Activated effector memory CD4-positive, alpha-beta T cell treated with Interleukin-2 at 50 U/mL for 16 hours (primary cell): Measurements from ENCODE around the gene SDR42E2.
"Not testable (repeated sequence)": the region's sequence is repeated elsewhere in the genome, so short reads cannot be mapped to it uniquely, and the experiment has no call there.

ENCODE experiments used
- DNase-seq: peaks from one replicate; pipeline ENCODE4 v3.0.0-alpha.2; 2020

Gene SDR42E2

DNA sequence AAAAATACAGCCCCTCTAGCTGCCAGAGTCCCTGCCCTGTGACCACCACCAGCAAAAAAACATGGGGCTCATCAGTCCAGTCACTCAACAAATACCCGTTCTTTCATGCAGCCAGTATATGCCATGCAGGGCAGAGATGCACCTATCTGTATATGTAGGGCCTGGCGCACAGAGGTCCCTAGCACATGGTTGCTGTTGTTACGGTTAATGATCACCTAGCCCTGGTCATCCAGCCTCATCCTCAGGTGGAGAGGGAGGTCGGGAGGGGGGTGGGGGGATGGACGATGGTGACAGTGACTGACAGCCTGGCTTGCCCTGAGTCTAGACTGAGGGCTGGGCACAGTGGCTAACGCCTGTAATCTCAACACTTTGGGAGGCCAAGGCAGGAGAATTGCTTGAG lies 1.5 kb downstream of the SDR42E2 start:
- DNase-seq, result no peak

DNA sequence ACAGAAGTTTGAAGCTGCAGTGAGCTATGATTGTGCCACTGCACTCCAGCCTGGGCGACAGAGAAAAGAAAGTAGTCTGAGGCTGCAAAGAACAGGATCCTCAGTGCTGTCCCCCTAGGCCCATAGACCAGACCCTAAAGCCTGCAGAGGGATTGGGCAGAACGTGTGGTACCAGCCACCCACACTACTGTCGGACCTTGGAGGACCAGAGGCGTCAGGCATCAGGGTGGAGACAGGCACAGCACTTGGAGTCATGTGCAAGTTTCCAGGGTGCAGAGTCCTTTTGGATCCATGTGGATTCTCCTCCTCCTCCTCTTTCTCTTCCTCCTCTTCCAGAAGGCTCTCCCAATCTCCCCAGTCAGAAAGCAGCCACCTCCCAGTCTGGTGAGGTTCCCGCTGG lies 2.2 kb downstream of the SDR42E2 start:
- no peak for DNase-seq

DNA sequence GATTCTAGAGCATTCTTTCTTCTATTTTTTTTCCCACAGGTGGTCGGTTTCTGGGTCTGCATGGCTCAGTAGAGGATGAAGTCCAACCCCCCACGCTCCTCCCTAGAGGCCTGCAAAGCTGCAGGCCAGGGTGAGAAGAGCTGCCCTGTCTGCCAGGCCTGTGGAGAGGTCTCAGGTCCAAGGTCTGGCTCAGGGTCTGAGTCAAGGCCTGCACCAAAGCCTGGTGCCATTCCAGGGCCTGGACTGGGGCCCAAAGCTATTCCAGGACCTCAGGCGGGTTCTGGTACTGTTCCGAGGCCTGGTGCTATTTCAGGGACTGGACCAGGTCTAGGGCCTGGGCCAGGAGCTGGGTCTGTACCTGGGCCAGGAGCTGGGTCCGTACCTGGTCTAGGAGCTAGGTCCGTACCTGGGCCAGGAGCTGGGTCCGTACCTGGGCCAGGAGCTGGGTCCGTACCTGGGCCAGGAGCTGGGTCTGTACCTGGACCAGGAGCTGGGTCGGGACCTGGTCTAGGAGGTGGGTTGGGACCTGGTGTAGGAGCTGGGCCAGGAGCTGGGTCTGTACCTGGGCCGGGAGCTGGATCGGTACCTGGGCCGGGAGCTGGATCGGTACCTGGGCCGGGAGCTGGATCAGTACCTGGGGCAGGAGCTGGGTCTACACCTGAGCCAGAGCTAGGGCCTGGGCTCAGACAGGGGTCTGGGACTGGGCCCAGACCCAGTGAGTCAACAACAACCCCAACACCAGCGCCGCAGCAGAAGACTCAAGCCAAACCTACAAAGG lies 3.4 kb downstream of the SDR42E2 start:
- no peak for DNase-seq

DNA sequence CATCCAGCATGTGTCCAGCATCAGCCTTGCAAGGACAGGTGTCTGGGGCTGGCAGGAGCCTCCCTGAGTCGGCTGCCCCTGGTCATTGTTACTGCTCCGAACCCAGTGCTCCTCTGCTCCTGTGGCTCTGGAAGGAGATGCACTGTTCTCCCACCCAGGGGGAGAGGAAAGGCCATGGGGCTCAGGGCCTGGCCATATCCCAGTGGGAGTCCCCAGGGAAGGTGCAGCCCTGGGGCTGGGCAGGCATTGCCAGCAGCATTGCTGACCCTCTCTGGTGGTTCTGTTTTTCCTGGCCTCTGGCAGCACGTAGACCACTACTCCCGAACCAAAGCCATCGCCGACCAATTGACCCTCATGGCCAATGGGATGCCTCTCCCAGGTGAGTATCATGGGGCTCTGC lies 9.6 kb downstream of the SDR42E2 start:
- no peak for DNase-seq

DNA sequence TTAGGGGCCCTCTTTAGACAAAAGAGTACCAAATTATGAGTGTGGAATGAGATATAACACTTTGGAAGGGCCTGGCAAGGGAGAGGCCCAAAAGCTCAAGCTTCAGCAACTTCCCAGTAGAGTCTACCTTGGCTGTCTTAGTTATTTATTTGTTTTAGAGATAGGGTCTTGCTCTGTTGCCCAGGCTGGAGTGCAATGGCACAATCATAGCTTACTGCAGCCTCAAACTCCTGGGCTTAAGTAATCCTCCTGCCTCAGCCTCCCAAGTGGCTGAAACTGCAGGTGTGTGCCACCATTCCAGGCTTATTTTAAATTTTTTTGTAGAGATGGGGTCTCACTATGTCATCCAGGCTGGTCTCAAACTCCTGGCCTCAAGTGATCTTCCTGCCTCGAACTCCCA lies 10.3 kb downstream of the SDR42E2 start:
- not testable (repeated sequence) for DNase-seq

DNA sequence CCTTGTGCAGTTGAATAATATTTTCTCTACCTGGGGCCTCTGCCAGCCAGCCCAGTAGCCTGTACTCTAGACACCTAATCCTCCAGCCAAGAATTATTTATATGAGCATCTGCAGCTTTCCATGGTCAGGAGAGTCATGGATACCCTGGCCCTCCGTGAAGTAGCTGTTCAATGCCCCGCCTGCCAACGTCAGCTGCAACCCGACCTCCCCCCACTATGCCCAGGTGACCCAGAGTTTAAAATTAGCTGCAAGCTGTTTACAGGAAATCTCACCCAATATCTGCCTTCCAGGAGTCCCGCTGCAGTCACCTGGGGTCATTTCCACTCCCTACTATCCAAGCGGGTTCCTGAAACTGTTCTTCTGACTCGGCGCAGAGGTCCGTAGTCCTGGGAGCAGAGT lies 12.3 kb downstream of the SDR42E2 start:
- DNase-seq, result no peak

DNA sequence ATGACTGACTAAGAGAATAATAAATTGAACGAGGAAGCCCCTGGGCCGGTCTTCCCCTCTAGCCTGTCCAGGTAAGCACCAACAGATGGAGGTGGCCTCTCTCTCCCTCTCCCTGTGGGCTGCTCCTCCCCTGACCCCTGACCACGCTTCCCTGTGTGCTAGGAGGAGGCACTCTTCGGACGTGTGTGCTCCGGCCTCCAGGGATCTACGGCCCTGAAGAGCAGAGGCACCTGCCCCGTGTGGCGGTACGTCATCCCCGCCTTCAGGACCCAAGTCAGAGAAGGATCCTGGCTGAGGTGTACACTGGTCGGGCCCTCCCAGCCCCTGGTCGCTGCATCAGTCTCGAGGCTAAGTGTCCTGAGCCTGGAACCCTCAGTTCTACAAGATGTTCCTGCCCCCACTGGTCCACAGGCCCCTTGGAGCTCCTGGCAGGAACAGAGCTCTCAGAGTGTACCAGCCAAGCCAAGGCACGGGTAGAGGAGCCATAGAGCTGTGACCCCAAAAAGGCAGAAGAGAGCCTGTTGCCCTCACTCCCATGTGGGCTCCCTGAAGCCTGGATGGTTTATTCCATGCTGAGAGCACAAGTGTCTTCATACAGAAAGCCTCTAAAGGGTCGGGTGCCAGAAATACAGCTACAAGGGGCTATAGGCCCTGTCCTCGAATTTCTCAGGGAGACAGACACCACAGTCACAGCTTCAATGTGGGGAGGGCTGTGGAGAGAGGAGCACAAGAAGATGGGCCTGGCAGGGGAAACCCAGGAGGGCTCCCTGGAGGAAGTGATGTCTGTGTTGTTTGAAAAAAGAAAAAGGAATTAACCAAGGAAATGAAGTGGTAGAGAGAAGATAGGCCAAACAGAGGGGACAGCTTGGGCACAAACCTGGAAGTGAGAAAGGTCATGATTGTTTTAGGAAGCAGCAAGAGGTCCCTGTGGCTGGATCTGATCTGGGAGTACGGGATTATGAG lies 15.9 kb downstream of the SDR42E2 start:
- no peak for DNase-seq

DNA sequence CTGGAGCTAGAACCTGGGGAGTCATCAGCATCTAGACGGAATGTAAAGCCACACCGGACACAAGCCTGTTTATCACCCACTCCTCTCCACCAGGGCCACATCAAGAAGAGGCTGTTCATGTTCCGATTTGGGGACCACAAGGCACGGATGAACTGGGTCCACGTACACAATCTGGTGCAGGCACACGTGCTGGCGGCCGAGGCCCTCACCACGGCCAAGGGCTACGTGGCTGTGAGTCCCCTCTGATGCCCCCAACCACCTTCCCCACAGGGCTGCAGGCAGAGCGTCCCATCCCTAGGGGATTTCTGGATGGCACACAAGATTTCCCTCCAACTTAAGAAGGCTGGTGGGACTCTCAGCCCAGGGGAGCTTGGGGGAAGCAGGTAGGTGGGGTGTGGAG lies 19.1 kb downstream of the SDR42E2 start:
- no peak for DNase-seq

DNA sequence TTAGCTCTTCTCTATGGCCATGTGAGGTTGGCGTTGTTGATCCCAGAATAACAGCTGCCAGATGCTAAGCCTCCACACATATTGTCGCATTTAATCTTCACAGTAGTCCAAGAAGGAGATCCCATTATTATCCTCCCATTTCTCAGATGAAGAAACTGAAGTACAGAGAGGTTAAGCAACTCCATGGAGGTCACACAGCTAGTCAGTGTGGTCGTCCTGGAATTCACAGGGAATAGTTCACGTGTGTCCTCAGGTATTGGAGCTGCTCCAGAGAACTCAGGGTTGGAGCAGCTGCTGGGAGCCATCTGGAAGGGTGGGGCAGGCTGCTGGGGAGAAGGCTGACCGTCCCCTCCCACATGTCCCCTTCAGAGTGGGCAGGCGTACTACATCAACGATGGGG lies 19.5 kb downstream of the SDR42E2 start:
- DNase-seq, result no peak

DNA sequence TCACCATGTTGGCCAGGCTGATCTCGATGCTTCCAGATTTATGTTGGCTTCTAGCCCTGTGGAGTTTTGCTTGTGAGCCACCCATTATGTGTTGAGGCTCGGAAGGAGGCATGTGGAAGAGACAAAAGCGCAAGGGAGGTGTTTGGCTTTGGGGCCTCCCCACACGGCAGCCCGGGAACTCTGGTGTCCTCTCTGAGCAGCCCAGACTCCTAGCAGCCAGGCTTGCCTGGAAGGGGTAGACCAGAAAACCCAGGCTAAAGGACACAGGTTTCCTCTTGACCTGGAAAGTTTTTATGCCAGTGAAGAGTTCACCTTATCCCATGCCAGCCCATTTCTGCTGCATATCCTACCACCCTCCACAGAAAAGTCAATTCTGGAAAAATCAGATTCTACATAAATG lies 21.0 kb downstream of the SDR42E2 start:
- DNase-seq, result no peak

DNA sequence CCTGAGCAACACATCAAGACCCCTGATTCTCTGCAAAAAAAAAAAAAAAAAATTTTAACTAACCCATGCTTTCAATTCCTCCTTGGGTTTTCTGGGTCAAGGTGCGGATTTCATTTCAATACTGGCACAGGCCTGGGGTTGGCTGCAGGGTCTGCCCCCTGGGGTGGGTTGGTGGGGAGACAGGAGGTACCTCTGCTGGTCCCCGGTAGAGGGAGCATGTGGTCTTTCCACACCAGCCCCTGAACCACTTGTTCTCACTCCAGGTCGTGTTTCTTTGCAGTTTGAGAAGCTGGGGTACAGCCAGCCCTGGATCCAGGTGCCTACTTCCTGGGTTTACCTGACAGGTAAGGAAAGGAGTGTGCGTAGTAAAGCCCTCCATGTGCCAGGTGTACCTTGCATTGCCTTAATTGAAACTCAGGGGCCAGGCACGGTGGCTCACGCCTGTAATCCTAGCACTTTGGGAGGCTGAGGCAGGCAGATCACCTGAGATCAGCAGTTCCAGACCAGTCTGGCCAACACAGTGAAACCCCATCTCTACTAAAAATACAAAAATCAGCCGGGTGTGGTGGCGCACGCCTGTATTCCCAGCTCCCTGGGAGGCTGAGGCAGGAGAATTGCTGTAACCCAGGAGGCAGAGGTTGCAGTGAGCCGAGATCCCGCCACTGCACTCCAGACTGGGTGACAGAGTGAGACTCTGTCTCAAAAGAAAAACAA lies 21.8 kb downstream of the SDR42E2 start:
- DNase-seq, result no peak

DNA sequence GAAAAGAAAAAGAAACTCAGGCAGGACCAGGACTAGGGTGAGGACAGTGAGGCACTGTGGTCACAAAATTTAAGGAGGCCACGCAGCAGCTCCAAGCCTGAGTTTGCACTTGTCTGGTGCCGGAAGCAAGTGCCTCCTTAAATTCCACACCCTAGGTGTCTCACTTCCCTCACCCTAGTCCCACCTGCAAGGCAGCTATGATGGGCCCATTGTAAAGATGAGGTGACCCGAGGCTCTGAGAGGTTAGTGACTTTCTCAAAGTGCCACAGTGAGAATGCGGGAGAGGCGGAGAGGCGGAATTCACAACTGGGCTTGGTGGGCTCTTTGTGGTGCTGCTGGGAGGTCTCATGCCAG lies 22.3 kb downstream of the SDR42E2 start:
- no peak for DNase-seq

DNA sequence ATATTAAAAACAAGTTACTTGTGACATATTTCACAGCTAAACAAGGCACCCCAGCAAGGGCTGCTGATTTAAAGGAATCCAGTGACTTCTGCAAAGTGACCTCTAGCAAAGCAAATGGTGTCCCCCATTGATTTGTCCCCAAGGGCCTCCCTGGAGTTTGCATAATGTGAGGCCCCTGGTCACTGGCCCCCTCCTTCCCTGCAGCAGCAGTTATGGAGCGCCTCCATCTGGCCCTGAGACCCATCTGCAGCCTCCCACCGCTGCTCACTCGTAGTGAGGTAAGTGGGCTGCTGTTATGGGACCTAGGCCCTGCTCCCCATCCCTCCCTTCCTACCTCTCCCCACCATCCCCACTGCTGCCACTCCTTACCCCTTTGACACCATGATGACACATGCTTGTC lies 24.2 kb downstream of the SDR42E2 start:
- DNase-seq, result no peak

DNA sequence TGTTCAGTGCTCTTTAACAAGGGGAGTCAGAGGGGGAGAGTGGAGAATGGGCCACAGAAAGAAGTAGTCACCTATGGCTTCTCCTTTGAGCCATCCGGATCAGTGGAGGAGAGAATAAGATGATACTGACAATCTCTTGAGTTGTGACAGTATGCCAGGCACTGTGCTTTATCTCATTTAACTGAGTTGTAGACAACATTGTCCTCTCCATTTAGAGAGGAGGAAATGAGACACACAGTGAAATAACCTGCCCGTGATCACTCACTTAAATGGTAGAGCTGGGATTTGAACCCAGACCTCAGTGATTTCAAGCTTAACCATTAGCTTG lies 25.9 kb downstream of the SDR42E2 start:
- no peak for DNase-seq

DNA sequence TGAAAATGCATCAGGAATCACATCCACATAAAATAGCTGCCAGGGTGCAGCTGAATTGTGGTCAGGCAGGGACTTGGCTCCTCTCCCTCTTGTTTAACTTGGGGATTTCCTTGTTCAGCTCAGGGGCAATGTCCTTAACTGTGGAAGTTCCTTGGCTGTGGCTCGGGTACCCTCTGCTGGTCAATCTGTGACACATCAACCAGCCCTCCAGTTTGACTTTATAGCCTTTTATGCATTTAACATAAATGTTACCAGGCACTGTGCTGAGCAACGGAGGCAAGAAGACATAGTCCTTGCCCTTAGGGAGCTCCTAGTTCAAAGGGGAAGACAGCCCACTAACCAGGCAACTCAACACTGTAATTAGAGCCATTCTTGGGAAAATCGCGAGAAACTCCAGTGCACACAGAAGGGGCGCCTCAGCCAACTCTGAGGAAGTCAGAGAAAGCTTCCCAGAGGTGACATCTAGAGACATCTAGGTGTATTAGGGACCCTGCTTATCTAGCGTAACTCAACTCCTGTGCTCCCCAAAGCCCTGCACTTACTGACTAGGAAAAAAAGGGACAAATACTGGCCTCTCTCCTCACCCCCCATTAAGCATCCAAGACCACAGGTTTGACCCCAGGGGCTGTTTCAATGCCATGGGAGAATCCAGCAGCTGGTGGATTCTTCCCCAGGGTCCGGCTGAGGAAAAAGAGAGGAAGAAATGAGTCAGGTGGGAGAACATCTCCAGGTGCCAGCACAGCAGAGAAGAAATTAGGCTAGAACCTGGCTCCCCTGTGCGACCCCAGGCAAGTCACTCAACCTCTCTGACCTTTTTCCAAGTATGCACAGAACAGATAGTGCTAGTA lies 26.5 kb downstream of the SDR42E2 start:
- DNase-seq, result peak; percentile 47

DNA sequence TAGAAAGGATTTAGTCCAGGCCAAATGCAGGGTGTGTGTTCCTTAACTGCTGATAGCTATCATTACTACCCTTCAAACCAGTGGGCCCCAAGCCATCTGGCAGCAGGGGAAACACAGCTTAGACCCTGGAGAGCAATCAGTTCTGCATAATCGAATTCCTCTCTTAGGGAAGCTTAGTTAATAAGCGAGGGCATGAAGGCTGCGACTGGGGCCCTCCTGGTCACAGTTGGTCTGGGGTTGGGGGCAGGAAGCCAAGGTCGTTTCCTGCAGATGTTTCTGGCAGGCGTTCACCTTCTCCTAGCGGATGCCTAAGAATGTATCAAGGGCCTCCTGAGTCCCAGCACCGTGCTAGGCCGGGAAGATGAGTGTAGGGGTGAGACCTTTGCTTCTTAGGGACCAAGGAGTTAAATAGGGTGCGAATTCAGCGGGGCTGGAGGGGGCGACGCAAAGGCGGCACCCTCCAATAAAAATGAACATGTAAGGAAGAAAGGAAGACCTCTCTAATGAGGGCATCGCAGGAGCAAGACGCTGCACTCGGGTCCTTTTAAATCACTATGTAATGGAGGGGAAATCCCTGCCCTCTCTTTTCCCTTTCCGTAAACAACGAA lies 27.3 kb downstream of the SDR42E2 start:
- DNase-seq, result no peak

DNA sequence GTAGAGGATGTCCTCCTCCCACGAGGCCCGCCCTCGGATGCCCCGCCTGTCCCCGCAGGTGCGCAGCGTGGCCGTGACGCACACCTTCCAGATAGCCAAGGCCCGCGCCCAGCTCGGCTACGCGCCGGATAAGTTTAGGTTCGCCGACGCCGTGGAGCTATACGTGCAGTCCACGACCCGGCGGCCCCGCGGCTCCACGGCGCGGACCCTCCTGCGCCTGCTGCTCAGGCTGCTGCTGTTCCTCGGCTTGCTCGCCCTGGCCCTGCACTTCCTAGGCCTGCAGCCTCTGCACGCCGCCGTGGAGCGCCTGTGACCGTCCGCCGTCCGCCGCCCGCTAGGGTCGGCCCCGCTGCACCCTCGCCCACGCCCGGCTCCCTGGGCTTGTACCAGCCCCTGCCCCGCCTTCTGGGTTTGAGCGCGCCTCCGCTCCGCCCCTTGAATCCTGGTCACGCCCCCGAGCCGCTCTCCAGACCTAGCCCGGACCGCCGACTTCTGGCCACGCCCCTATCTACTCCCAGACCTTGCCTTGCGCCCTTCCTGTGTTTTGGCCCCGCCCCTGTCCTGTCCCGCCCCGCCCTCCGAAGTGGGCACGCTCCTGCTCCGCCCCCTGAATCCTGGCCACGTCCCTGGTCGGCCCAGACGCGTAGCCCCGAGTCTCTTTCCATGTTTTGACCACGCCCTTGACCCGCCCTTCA lies 27.9 kb downstream of the SDR42E2 start:
- peak; percentile 88 for DNase-seq

DNA sequence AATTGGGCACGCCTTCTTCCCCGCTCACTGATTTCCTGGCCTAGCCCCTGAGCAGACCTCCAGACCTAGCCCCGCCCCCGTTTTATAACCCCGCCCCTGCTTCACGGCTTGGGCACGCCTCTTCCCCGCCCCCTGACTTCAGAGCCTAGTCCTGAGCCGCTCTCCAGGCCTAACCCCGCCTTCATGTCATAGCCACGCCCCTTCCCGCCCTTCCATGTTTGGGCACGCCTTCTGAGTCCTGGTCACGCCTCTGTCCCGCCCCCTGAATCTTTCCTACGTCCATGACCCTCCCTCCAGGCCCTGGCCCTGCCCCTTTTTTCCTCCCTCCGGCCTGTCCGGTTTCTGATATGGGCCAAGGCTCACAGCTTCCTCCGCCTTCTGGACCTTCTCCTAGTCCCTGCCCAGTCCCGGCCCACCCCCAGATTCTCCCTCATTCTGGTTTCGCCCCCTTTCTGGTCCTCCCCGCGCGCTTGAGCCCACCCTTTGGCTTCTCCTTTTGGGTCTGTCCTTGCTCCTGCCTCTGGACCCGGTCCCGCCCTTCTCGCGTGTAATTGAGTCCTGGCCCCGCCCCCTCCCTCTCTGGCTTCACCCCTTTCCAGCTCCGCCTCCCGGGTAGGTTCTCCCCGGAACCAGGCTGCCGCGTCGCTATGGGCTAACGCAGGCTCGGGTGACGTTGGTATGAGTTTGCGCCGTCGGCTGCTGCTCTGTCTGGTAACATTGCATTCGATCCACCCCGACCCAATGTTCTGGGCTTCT lies 28.6 kb downstream of the SDR42E2 start:
- DNase-seq, result peak; percentile 99

DNA sequence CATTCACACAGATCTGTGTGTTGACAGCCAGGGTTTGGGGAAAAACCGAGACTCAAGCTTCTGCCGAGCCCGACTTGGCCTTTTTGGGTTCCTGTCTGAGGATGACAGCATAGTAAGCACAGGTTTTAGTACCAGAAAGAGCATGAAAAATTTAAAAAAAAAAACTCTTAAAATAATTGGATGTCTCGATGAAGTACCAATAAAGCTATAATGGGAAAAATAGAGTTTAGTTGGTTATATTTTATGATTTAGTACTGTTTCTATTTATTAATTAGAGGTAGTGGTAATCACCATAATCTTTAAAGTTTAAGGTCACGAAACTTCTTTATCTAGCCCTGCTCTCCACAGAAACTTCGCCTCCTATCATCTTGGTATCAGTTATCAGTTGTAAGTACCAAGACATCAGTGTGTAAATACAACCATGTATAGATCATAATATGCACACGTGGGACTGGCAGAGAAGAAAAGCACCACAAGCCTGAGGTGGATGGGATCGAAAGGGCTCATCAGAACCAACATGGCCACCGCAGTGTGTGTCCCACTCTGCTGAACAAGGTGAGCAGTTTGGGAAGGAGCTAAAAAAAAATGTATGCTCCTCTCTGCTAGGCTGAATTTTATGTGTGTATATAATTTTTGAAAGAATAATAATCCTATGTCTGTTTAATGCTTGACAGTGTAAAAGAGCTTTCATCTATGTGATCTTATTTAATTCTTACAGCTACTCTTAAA lies 29.4 kb downstream of the SDR42E2 start:
- peak; percentile 10 for DNase-seq
